ENCODE results near the gene LMNTD1.

DNA sequence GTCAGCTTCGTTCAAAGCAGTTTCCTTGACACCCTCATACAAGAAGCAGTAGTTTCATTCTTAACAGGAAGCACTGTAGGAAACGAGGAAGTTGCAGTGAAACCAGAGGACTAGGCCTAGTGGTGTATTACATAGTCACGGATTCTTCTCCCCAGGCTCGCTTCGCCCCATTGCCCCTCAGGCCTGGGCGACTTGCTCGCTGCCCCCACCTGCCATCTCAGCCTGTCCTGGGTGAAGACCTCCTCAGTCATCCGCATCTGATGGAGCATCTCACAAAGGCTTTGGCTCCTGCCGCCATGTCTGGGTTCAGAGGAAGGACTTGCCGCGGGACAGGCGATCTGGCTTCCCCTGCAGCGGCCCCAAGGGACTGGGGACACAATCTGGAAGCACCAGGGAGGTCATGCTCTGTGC, 93.5 kb downstream of the LMNTD1 start:
- TF ChIP-seq, protein P1, sequence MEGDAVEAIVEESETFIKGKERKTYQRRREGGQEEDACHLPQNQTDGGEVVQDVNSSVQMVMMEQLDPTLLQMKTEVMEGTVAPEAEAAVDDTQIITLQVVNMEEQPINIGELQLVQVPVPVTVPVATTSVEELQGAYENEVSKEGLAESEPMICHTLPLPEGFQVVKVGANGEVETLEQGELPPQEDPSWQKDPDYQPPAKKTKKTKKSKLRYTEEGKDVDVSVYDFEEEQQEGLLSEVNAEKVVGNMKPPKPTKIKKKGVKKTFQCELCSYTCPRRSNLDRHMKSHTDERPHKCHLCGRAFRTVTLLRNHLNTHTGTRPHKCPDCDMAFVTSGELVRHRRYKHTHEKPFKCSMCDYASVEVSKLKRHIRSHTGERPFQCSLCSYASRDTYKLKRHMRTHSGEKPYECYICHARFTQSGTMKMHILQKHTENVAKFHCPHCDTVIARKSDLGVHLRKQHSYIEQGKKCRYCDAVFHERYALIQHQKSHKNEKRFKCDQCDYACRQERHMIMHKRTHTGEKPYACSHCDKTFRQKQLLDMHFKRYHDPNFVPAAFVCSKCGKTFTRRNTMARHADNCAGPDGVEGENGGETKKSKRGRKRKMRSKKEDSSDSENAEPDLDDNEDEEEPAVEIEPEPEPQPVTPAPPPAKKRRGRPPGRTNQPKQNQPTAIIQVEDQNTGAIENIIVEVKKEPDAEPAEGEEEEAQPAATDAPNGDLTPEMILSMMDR (IDR thresholded peaks at IDR 0.05; ENCODE audit: insufficient read depth, low read length, poor library complexity, severe bottlenecking), result no peak
- TF ChIP-seq EZH2phosphoT487 (conservative IDR thresholded peaks at IDR 0.05; ENCODE audit: low read length), result no peak
